Keratinocyte (primary cell): ENCODE measurements around the gene SDCCAG8. TPM values are rescaled to one million over a fixed set of nuclear protein-coding genes. Genes with fewer than 3 reads are reported as not detected.

Experiments
- DNase-seq: peaks from one replicate; pipeline ENCODE4 v3.0.0-alpha.2; 2011; ENCODE audit warnings: low read depth, missing footprints, low spot score
- FAIRE-seq: peaks from 2 replicates; lab custom pipeline; 2011; peaks lifted over from hg19 to GRCh38; lab: Jason Lieb, UNC
- H2AFZ ChIP-seq: 2 replicates; pipeline ENCODE4 v1.6.0; 2012; ENCODE audit warnings: low read length, control low read depth, inconsistent platforms; ENCODE audit not compliant: control insufficient read depth
- H3K27ac ChIP-seq: 2 replicates; pipeline ENCODE4 v1.5.1; 2011; ENCODE audit warnings: low read length; ENCODE audit not compliant: control insufficient read depth, insufficient read depth
- H3K27me3 ChIP-seq: 3 replicates; pipeline ENCODE4 v1.6.0; 2011; ENCODE audit warnings: low read length; ENCODE audit not compliant: control insufficient read depth, insufficient read depth; ENCODE audit errors: extremely low read depth
- H3K36me3 ChIP-seq, 2 experiments: 2 replicates in 1 of 2; 3 replicates in 1 of 2; pipeline ENCODE4 v1.5.1; 2011; ENCODE audit warnings: low read length in 2 of 2, mild to moderate bottlenecking in 1 of 2; ENCODE audit not compliant: control insufficient read depth in 2 of 2, insufficient read depth in 2 of 2; ENCODE audit errors: extremely low read depth in 1 of 2
- H3K4me1 ChIP-seq: 3 replicates; pipeline ENCODE4 v1.5.1; 2011; ENCODE audit warnings: low read length; ENCODE audit not compliant: control insufficient read depth, insufficient read depth; ENCODE audit errors: extremely low read depth
- H3K4me2 ChIP-seq: 3 replicates; pipeline ENCODE4 v1.6.0; 2011; ENCODE audit warnings: low read depth, low read length; ENCODE audit not compliant: control insufficient read depth, insufficient read depth; ENCODE audit errors: extremely low read depth
- H3K4me3 ChIP-seq, 3 experiments: fragments of 200-600 bp in 1 of 3; sonication (generic) in 1 of 3; 2 replicates in 2 of 3; 3 replicates in 1 of 3; pipeline ENCODE4 v1.5.1; 2011 to 2016; ENCODE audit warnings: low read length in 3 of 3, mild to moderate bottlenecking in 3 of 3, control low read depth in 2 of 3, inconsistent platforms in 1 of 3, low read depth in 1 of 3, mixed read lengths in 1 of 3, mixed run types in 1 of 3, moderate library complexity in 1 of 3; ENCODE audit not compliant: control insufficient read depth in 2 of 3, insufficient read depth in 2 of 3; ENCODE audit errors: extremely low read depth in 1 of 3
- H3K79me2 ChIP-seq: 2 replicates; pipeline ENCODE4 v1.6.0; 2012; ENCODE audit warnings: low read length; ENCODE audit not compliant: control insufficient read depth, insufficient read depth
- H3K9ac ChIP-seq: 3 replicates; pipeline ENCODE4 v1.6.0; 2011; ENCODE audit warnings: low read length; ENCODE audit not compliant: control insufficient read depth, insufficient read depth; ENCODE audit errors: extremely low read depth
- H3K9me1 ChIP-seq: 3 replicates; pipeline ENCODE4 v1.6.0; 2011; ENCODE audit warnings: low read length; ENCODE audit not compliant: control insufficient read depth, insufficient read depth; ENCODE audit errors: extremely low read depth
- H3K9me3 ChIP-seq: 2 replicates; pipeline ENCODE4 v1.5.1; 2012; ENCODE audit warnings: low read depth, low read length; ENCODE audit not compliant: control insufficient read depth
- H4K20me1 ChIP-seq: 3 replicates; pipeline ENCODE4 v1.6.0; 2011; ENCODE audit warnings: low read length; ENCODE audit not compliant: control insufficient read depth, insufficient read depth; ENCODE audit errors: extremely low read depth
- EZH2 ChIP-seq: IDR thresholded peaks from one replicate; pipeline ENCODE4 v1.6.1; 2012; ENCODE audit warnings: inconsistent platforms, mild to moderate bottlenecking, low read length, moderate library complexity
- dilution Hi-C: fragments of 300-500 bp; cut with MboI; formaldehyde crosslinking; loops from one replicate; pipeline ENCODE4 v1.7.0; 2020; ENCODE audit warnings: low sequenced_read_pairs; ENCODE audit not compliant: extremely low pct_ligation_motif_present
- polyA plus RNA-seq, 5 experiments: library from polyadenylated mRNA; depleted of rRNA in 3 of 5; stranded (reverse) in 3 of 5; stranded (forward) in 1 of 5; unstranded in 1 of 5; fragments of >200 nt; gene quantifications; 1 replicate in 1 of 5; 2 replicates in 3 of 5; 3 replicates in 1 of 5; pipeline versions ENCODE4 v1.2.1 to v1.2.3, GENCODE V29; 2011 to 2012; ENCODE audit warnings: missing spikeins in 2 of 5, low read depth in 1 of 5, low replicate concordance in 1 of 5
- TF ChIP-seq, protein P1 (sequence below), 3 experiments: IDR thresholded peaks in 1 of 3; conservative IDR thresholded peaks in 1 of 3; optimal IDR thresholded peaks in 1 of 3; 2 replicates in 2 of 3; 3 replicates in 1 of 3; pipeline versions ENCODE3 to v1.5.1; 2011; ENCODE audit warnings: low read length in 3 of 3, mild to moderate bottlenecking in 3 of 3, moderate library complexity in 2 of 3, control low read depth in 1 of 3, inconsistent platforms in 1 of 3; ENCODE audit not compliant: insufficient read depth in 2 of 3; ENCODE audit errors: extremely low read depth in 1 of 3

The SDCCAG8 gene
- polyA plus RNA-seq, 1 donor (not counting 4 experiments of a cell fraction or from before 2014, with no cell fraction given), result 61.6 TPM

DNA sequence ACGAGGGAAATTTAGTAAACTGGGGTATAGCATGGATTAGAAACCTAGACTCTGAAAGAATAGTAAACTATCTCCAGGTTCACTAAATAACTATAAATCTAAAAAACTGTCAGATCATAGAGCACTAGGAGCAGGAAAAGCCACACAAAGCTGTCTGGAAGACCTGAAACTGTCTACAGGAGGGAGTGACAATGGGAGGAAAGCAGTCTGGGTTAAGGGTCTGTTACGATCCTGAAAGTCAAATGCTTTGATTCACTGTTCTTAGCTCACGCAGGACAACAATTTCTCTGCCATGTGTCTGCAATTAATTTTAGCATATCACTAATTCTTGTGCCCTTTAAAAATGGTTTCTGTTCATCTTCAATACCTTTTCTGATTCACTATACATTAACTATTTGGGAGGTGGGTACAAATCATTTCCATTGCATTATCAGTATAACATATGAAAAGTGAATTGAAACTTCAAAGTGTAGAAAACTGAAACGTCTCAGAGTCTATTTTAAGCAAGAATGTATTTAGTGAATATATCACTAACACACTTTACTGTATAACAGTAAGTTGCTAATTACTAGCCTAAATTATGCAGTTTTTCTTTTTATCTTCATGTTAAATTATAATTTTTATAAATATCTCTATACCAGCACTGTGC, 19.1 kb upstream of the SDCCAG8 start:
- no peaks in the 10 kb centered on the region for H3K36me3 ChIP-seq
- FAIRE-seq, result no peak
- H3K9me1 ChIP-seq, result no peaks in the 10 kb centered on the region
- dilution Hi-C loops, result no loop called here
- no peak overlapping the region for H3K27ac ChIP-seq
- no peaks in the 10 kb centered on the region for H3K4me1 ChIP-seq
- no peaks in the 10 kb centered on the region for H3K27me3 ChIP-seq
- H3K79me2 ChIP-seq, result peaks cover 78% of the 10 kb centered on the region
- no peak overlapping the region for H3K4me3 ChIP-seq
- no peak overlapping the region for H2AFZ ChIP-seq
- TF ChIP-seq EZH2, result no peak
- TF ChIP-seq, protein P1, sequence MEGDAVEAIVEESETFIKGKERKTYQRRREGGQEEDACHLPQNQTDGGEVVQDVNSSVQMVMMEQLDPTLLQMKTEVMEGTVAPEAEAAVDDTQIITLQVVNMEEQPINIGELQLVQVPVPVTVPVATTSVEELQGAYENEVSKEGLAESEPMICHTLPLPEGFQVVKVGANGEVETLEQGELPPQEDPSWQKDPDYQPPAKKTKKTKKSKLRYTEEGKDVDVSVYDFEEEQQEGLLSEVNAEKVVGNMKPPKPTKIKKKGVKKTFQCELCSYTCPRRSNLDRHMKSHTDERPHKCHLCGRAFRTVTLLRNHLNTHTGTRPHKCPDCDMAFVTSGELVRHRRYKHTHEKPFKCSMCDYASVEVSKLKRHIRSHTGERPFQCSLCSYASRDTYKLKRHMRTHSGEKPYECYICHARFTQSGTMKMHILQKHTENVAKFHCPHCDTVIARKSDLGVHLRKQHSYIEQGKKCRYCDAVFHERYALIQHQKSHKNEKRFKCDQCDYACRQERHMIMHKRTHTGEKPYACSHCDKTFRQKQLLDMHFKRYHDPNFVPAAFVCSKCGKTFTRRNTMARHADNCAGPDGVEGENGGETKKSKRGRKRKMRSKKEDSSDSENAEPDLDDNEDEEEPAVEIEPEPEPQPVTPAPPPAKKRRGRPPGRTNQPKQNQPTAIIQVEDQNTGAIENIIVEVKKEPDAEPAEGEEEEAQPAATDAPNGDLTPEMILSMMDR (optimal IDR thresholded peaks at IDR 0.05 in 1 of 3, IDR thresholded peaks at IDR 0.05 in 1 of 3, conservative IDR thresholded peaks at IDR 0.05 in 1 of 3; ENCODE audit: extremely low read depth in 1 of 3, insufficient read depth in 2 of 3, low read length in 3 of 3), result no peak
- H3K4me2 ChIP-seq, result no peak overlapping the region
- H3K9ac ChIP-seq, result no peak overlapping the region
- no peaks in the 10 kb centered on the region for H4K20me1 ChIP-seq
- peaks cover 2% of the 10 kb centered on the region for H3K9me3 ChIP-seq
- no peak for DNase-seq

DNA sequence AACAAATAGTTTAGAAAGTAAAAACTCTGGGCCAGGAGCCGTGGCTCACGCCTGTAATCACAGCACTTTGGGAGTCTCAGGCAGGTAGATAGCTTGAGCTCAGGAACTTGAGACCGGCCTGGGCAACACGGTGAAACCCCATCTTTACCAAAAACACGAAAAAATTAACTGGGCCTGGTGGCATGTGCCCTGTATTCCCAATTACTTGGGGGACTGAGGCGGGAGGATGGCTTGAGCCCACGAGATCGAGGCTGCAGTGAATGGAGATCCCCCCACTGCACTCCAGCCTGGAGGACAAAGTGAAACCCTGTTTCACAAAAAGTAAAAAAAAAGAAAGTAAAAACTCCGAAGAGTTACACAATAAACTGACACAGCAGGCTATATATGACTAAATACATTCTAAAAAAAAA, 11.4 kb upstream of the SDCCAG8 start:
- H3K4me1 ChIP-seq, result no peaks in the 10 kb centered on the region
- DNase-seq (no peak), FAIRE-seq (no peak)
- no peaks in the 10 kb centered on the region for H4K20me1 ChIP-seq
- no peak overlapping the region for H3K4me2 ChIP-seq
- H3K36me3 ChIP-seq, result no peaks in the 10 kb centered on the region
- dilution Hi-C loops, result no loop called here
- H3K4me3 ChIP-seq, result no peak overlapping the region
- H3K9ac ChIP-seq, result no peak overlapping the region
- no peaks in the 10 kb centered on the region for H3K9me1 ChIP-seq
- no peaks in the 10 kb centered on the region for H3K9me3 ChIP-seq
- peaks cover 85% of the 10 kb centered on the region for H3K79me2 ChIP-seq
- H3K27me3 ChIP-seq, result no peaks in the 10 kb centered on the region
- TF ChIP-seq, protein P1 (optimal IDR thresholded peaks at IDR 0.05 in 1 of 3, IDR thresholded peaks at IDR 0.05 in 1 of 3, conservative IDR thresholded peaks at IDR 0.05 in 1 of 3; ENCODE audit: extremely low read depth in 1 of 3, insufficient read depth in 2 of 3, low read length in 3 of 3), result no peak
- no peak overlapping the region for H3K27ac ChIP-seq
- no peak overlapping the region for H2AFZ ChIP-seq
